IMR-90 (cell line): ENCODE results near the gene GARIN5A.

Experiments
- CEBPB ChIP-seq: IDR thresholded peaks from 2 replicates; pipeline ENCODE4 v1.6.1; 2012; ENCODE audit warnings: low read depth, low read length, improper control_type of control experiment
- CHD1 ChIP-seq: IDR thresholded peaks from 2 replicates; pipeline ENCODE4 v1.6.1; 2012; ENCODE audit warnings: low read depth, low read length, improper control_type of control experiment
- FOS ChIP-seq: fragments of 150-350 bp; IDR thresholded peaks from 2 replicates; pipeline ENCODE4 v1.6.1; 2016; ENCODE audit warnings: low read depth, low read length
- MAZ ChIP-seq: IDR thresholded peaks from 2 replicates; pipeline ENCODE4 v1.6.1; 2012; ENCODE audit warnings: low read depth, mild to moderate bottlenecking, low read length, improper control_type of control experiment, moderate library complexity, borderline replicate concordance
- MXI1 ChIP-seq: IDR thresholded peaks from 2 replicates; pipeline ENCODE4 v1.6.1; 2012; ENCODE audit warnings: low read depth, mild to moderate bottlenecking, low read length, moderate library complexity, borderline replicate concordance
- POLR2A ChIP-seq: IDR thresholded peaks from 2 replicates; pipeline ENCODE4 v1.6.1; 2012; ENCODE audit warnings: mild to moderate bottlenecking, low read depth, low read length
- RAD21 ChIP-seq: IDR thresholded peaks from 2 replicates; pipeline ENCODE4 v1.6.1; 2012; ENCODE audit warnings: low read length, improper control_type of control experiment
- RCOR1 ChIP-seq: IDR thresholded peaks from 2 replicates; pipeline ENCODE4 v1.6.1; 2012; ENCODE audit warnings: mild to moderate bottlenecking, low read length, improper control_type of control experiment; ENCODE audit not compliant: insufficient replicate concordance
- SMC3 ChIP-seq: fragments of 150-350 bp; IDR thresholded peaks from 2 replicates; pipeline ENCODE4 v1.6.1; 2016; ENCODE audit warnings: low read depth, mild to moderate bottlenecking, antibody characterized with exemption, low read length, moderate library complexity
- TF ChIP-seq, protein P1 (sequence below): conservative IDR thresholded peaks from 2 replicates; pipeline ENCODE4 v1.5.1; 2012; ENCODE audit warnings: mild to moderate bottlenecking, low read depth, low read length, improper control_type of control experiment
- TF ChIP-seq, protein P2 (sequence below): fragments of 150-350 bp; IDR thresholded peaks from 2 replicates; pipeline ENCODE4 v1.6.1; 2016; ENCODE audit warnings: low read depth, mild to moderate bottlenecking, low read length, moderate library complexity, borderline replicate concordance
- TF ChIP-seq, protein P3 (sequence below): fragments of 150-350 bp; IDR thresholded peaks from 2 replicates; pipeline ENCODE4 v1.6.1; 2017; ENCODE audit warnings: mild to moderate bottlenecking, antibody characterized with exemption, low read length, low read depth

DNA sequence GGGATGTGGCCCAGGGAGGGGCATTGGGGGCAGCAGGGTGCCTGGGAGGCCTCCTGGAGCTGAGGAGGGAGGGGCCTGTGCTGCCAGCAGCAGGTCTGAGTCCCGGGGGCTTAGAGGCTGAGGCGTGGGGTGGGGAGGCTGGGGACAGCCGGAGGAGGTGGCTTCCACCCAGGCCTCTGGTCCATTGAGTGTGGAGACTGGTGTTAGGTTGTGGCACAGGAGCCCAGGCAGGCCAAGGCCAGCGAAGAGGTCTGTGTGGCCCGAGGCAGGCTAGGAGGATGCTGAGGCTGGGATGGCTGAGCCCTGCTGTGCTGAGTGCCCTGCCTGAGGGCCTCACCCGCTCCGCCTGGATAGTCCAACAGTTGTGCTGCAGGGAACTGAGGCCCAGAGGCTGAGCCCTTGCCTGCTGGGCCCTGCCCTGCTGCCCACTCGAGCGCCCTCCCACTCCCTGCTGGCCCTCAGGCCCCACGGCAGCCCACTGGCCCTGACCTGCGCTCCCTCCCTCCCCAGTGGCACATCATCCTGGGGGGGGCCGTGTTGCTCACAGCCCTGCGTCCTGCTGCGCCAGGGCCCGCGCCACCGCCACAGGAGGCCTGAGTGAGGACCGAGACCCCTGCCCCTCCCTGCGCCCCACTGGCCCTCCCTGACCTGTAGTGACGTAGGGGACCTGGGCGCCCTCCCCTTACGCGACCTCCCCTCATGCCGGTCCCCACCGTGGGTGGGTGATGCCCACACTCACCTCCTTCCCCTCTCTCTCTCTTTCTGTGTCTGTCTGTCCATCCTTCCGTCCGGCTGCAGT lies 4.9 kb upstream of the GARIN5A start:
- TF ChIP-seq, protein P1, sequence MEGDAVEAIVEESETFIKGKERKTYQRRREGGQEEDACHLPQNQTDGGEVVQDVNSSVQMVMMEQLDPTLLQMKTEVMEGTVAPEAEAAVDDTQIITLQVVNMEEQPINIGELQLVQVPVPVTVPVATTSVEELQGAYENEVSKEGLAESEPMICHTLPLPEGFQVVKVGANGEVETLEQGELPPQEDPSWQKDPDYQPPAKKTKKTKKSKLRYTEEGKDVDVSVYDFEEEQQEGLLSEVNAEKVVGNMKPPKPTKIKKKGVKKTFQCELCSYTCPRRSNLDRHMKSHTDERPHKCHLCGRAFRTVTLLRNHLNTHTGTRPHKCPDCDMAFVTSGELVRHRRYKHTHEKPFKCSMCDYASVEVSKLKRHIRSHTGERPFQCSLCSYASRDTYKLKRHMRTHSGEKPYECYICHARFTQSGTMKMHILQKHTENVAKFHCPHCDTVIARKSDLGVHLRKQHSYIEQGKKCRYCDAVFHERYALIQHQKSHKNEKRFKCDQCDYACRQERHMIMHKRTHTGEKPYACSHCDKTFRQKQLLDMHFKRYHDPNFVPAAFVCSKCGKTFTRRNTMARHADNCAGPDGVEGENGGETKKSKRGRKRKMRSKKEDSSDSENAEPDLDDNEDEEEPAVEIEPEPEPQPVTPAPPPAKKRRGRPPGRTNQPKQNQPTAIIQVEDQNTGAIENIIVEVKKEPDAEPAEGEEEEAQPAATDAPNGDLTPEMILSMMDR: no peak
- TF ChIP-seq MXI1 (no peak), SMC3 (no peak), RCOR1 (no peak), CHD1 (no peak), POLR2A (no peak), CEBPB (no peak), MAZ (no peak), RAD21 (no peak), FOS (no peak)
- TF ChIP-seq, protein P2, sequence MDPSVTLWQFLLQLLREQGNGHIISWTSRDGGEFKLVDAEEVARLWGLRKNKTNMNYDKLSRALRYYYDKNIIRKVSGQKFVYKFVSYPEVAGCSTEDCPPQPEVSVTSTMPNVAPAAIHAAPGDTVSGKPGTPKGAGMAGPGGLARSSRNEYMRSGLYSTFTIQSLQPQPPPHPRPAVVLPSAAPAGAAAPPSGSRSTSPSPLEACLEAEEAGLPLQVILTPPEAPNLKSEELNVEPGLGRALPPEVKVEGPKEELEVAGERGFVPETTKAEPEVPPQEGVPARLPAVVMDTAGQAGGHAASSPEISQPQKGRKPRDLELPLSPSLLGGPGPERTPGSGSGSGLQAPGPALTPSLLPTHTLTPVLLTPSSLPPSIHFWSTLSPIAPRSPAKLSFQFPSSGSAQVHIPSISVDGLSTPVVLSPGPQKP: no peak
- TF ChIP-seq, protein P3, sequence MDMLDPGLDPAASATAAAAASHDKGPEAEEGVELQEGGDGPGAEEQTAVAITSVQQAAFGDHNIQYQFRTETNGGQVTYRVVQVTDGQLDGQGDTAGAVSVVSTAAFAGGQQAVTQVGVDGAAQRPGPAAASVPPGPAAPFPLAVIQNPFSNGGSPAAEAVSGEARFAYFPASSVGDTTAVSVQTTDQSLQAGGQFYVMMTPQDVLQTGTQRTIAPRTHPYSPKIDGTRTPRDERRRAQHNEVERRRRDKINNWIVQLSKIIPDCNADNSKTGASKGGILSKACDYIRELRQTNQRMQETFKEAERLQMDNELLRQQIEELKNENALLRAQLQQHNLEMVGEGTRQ: no peak
